Ovary (tissue), 9 donors: Measurements from ENCODE around the gene CITED4. TPM values are rescaled to one million over a fixed set of nuclear protein-coding genes. Genes with fewer than 3 reads are reported as not detected.
A peak's percentile ranks its signal among the peaks of the same experiment; 100 is the strongest.

Source experiments
- DNase-seq, 5 donors: peaks; one replicate each; pipeline ENCODE4 v3.0.0-alpha.2; 2019 to 2020
- H3K27ac ChIP-seq, 2 donors: fragments of 200-600 bp; one replicate each; pipeline versions ENCODE4 v1.5.1 to v1.8.0; 2019 to 2022
- H3K27me3 ChIP-seq: fragments of 200-600 bp; one replicate; pipeline ENCODE4 v1.8.0; 2022
- H3K36me3 ChIP-seq: fragments of 200-600 bp; sonication (generic); one replicate; pipeline ENCODE4 v1.5.1; 2019
- H3K4me1 ChIP-seq: one replicate; pipeline ENCODE4 v1.8.1; 2013; ENCODE audit warnings: mild to moderate bottlenecking, moderate library complexity; ENCODE audit not compliant: insufficient read depth
- H3K4me3 ChIP-seq: fragments of 200-600 bp; sonication (generic); one replicate; pipeline ENCODE4 v1.5.1; 2017
- H3K9me3 ChIP-seq, 2 donors: fragments of 200-600 bp in 1 of 2; sonication (generic) in 1 of 2; one replicate each; pipeline versions ENCODE4 v1.5.1 to v1.8.1; 2013 to 2019; ENCODE audit warnings: mild to moderate bottlenecking in 1 of 2, moderate library complexity in 1 of 2
- CTCF ChIP-seq, 3 donors: fragments of 450-650 bp in 2 of 3; fragments of 200-600 bp in 1 of 3; IDR thresholded peaks; one replicate each; pipeline versions ENCODE4 v1.5.1 to v1.8.0; 2016 to 2022; ENCODE audit warnings: antibody characterized with exemption in 3 of 3, mild to moderate bottlenecking in 1 of 3
- EP300 ChIP-seq: sonication (generic); formaldehyde crosslinking; IDR thresholded peaks from one replicate; pipeline ENCODE4 v1.6.1; 2017; ENCODE audit warnings: antibody characterized with exemption
- POLR2A ChIP-seq: fragments of 450-650 bp; IDR thresholded peaks from one replicate; pipeline ENCODE4 v1.6.1; 2017; ENCODE audit warnings: antibody characterized with exemption, mild to moderate bottlenecking, moderate library complexity
- WGBS, 3 donors: extraction: QIAGEN DNeasy Blood & Tissue Kit in 1 of 3; methylation state at CpG; one replicate each; pipeline versions ENCODE4 v1.1.5 to v1.1.7; 2013 to 2017; 5-methylcytosine and 5-hydroxymethylcytosine counted together
- intact Hi-C, 4 donors: fragments of 100-400 bp; cut with DNase I; formaldehyde crosslinking; loops; one replicate each; pipeline versions ENCODE4 v1.11.0 to v1.15.1; 2022 to 2023
- polyA plus RNA-seq, 2 donors: library from polyadenylated mRNA; stranded (reverse); fragments of 200-250 nt in 1 of 2; fragments of 350-450 nt in 1 of 2; fragmentation: Illumina TruSeq in 1 of 2; extraction: RNeasy Lipid Tissue Mini Kit (QIAGEN cat#74804) in 1 of 2; gene quantifications; one replicate each; pipeline ENCODE4 v1.2.3, GENCODE V29; 2013 to 2014
- total RNA-seq, 7 donors: library from RNA; depleted of rRNA in 2 of 7; stranded (reverse); fragments of >200 nt in 2 of 7; fragmentation: NEBNext Ultra II Directional in 3 of 7; extraction: Animal tissue kit (Norgen Biotek cat#: 25700) in 3 of 7; gene quantifications; one replicate each; pipeline versions ENCODE4 v1.1.0 to v1.2.4, GENCODE V29; 2016 to 2023
- donor health status: DM: no; HTN: no; CAD: no; lungs with moderate emphysema.
- donor health status: DM: no; HTN: no; CAD: no.
- donor health status: Bipolar disorder and iron deficiency.
- donor health status: DM: yes; HTN: yes; CAD: no.
- donor health status: DM: no; HTN: no; CAD: no.
- donor health status: DM: yes; HTN: yes; CAD: no.

Gene CITED4
- total and polyA plus RNA-seq, 9 donors, result 0.75 to 149 (median 24.2) TPM

GRCh38 chr1:40861224-40862003 is 749 bp downstream of the CITED4 start:
- Histone ChIP-seq H3K4me3 (peak overlapping the region; percentile 71), H3K27ac (peak overlapping the region; percentile 79 to 94), H3K4me1 (peaks cover 7% of the 10 kb centered on the region), H3K9me3 (no peaks in the 10 kb centered on the region), H3K27me3 (no peaks in the 10 kb centered on the region), H3K36me3 (no peaks in the 10 kb centered on the region)
- WGBS, 3 donors, result 1 to 4% (median 1%) methylated on average over 33 to 98 of the region's 98 CpGs
- TF ChIP-seq CTCF (IDR thresholded peaks at IDR 0.05), result peak in 1 of 3 donors; percentile 1
- TF ChIP-seq POLR2A, result peak; percentile 14
- no peak for TF ChIP-seq EP300
- DNase-seq, result peak; percentile 49 to 75 (median 65)
- intact Hi-C loops, result loop anchor here in 2 of 4 donors (5.0 to 10.0 kb wide), 2 partner anchors 86 to 93 kb away; no protein-coding TSS in a partner anchor

DNA sequence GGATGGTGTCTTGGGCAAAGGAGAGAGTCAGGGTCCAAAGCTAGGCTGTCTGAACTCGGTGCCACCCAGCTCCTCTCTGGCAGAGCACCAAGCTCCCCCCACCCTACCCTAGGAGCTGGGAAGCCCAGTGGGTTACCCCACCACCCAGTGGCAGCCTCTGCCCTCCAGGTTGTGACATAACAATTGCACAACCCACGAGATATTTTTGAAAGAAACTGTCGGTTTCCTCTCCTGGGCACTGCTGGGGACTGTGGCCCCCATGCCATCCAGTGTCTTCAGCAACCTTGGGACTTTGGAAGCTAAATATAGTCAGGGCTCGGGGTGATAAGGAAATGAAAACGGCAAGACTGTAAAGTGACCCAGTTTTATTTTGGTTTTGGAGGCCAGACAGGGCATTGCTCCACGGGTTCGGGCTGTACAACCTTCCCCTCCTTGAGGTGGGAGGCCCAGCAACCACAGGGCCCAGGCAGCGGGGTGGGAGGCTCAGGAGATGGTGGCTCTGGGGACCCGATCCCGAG is 1.4 kb downstream of the CITED4 start:
- TF ChIP-seq POLR2A, result no peak
- TF ChIP-seq EP300, result no peak
- no peak for TF ChIP-seq CTCF (IDR thresholded peaks at IDR 0.05)
- no peaks in the 10 kb centered on the region for H3K9me3 ChIP-seq
- H3K27me3 ChIP-seq, result no peaks in the 10 kb centered on the region
- intact Hi-C loops, result loop anchor here in 2 of 4 donors (5.0 to 10.0 kb wide), 2 partner anchors 87 to 94 kb away; no protein-coding TSS in a partner anchor
- H3K4me3 ChIP-seq, result peak overlapping the region; percentile 71
- 27 to 33% (median 27%) methylated on average over 10 of the region's 10 CpGs for WGBS, 3 donors
- peaks cover 7% of the 10 kb centered on the region for H3K4me1 ChIP-seq
- H3K27ac ChIP-seq, result peak overlapping the region; percentile 79 to 94
- peak in 3 of 5 donors; percentile 40 to 49 (median 44) for DNase-seq
- H3K36me3 ChIP-seq, result no peaks in the 10 kb centered on the region

GRCh38 chr1:40858856-40859416 is 3.2 kb downstream of the CITED4 start:
- no peak for DNase-seq
- TF ChIP-seq CTCF (IDR thresholded peaks at IDR 0.05) (no peak), POLR2A (no peak), EP300 (no peak)
- no peaks in the 10 kb centered on the region for H3K36me3 ChIP-seq
- intact Hi-C loops, result no loop called here
- H3K4me1 ChIP-seq, result peaks cover 7% of the 10 kb centered on the region
- no peak overlapping the region for H3K27ac ChIP-seq
- no peaks in the 10 kb centered on the region for H3K9me3 ChIP-seq
- no peaks in the 10 kb centered on the region for H3K27me3 ChIP-seq
- WGBS, 3 donors, result 83 to 85% (median 84%) methylated on average over 4 of the region's 4 CpGs
- no peak overlapping the region for H3K4me3 ChIP-seq

DNA sequence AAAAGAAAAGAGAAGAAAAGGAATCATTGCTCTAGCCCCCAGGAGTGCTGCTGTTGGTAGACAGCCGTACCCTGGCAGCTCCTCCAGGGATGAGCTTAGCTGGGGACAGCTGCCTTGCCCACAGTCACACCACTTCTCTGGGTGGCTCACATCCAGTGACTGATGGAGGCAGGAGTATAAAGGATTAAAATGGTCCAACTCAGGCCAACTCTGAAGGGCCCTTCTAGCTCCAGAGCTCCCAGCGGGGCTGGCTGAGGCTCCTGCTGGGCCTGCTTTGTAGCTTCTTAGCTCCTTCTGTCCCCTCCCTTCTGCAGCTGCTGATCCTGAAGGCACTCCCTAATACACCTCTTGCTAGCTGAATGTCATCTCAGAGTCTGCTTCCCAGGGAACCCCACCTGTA is 4.4 kb downstream of the CITED4 start:
- H3K4me3 ChIP-seq, result no peak overlapping the region
- no peak for DNase-seq
- H3K4me1 ChIP-seq, result peaks cover 7% of the 10 kb centered on the region
- H3K27me3 ChIP-seq, result no peaks in the 10 kb centered on the region
- H3K9me3 ChIP-seq, result no peaks in the 10 kb centered on the region
- TF ChIP-seq POLR2A, result no peak
- TF ChIP-seq CTCF (IDR thresholded peaks at IDR 0.05), result no peak
- TF ChIP-seq EP300, result no peak
- H3K27ac ChIP-seq, result no peak overlapping the region
- WGBS, 3 donors, result 87 to 100% (median 100%) methylated on average over 2 of the region's 2 CpGs
- intact Hi-C loops, result no loop called here
- H3K36me3 ChIP-seq, result no peaks in the 10 kb centered on the region
